NCI-H1092 treated with DMSO at 0.1 percent for 48 hours (cell line): ENCODE results near the gene KCTD14.
"Not testable (repeated sequence)": the region's sequence is repeated elsewhere in the genome, so short reads cannot be mapped to it uniquely, and the experiment has no call there.

Experiments used
- DNase-seq: peaks from one replicate; lab custom pipeline; 2025; lab: John Stamatoyannopoulos, UW

The KCTD14 gene

DNA sequence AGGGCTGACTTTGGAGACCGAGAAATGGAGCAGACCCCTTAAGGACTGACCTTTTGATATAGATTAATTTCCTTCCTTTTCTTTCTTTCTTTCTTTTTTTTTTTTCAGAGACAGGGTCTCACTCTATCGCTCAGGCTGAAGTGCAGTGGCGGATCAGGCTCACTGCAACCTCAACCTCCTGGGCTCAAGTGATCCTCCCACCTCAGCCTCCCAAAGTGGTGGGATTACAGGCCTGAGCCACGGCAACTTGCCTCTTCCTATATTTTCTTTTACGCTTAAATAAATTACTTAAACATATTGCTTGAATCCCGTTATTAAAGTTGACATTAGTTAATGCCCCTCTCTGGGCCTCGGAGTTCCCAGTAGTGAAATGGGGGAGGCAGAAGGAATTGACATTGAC is 350 bp upstream of the KCTD14 start:
- DNase-seq: no peak

DNA sequence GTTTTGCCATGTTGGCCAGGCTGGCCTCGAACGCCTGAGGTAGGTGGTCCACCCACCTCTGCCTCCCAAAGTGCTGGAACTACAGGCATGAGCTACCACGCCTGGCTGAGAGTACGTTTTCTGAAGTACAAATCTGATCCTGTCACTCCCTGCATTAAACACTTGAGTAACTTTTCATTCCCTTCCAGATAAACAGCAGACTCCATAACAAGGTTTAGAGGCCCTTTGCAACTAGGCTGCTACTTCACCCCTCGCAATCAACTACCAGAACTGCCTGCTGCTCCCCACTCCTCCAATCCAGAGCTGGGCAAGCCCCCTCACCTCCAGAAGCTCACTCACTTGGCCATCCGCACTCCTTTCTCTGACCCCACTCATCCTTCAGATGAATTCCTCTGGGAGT is 1.5 kb downstream of the KCTD14 start:
- no peak for DNase-seq

DNA sequence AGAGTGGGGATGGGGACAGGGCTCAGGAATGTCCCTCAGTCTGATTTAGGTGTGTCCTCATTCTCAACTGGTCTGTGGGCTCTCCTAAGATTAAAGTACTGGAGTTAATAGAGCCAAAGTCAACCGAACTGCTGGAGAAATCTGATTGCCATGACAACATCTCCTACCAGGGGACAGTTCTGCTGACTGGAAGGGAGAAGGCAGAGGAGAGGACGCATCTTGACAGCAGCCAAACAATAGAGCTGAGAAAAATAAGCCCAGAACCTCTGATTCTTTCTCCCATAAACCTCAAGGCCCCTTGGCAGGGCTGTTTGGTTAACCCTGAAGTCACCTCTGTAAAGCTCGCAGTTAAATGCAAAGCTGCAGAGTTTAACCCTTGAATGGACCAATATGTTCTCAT is 2.8 kb downstream of the KCTD14 start:
- no peak for DNase-seq

DNA sequence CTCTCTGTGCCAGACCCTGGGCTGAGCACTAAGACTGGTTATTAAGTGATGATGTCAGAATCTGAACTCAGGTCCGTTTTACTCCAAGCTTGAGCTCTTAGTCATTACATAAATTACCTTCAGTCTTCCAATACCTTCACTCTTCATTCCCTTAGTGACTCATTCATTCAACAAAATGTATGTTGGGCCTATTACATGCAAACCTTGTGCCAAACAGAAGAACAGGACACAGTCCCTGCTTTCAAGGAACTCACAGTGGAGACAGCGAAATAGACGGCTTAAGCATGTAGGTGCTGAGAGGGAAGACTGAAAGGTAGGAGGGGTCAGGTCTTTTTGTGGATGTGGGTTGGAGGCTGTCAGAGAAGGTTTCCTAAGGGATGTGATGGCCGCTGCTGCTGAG is 3.3 kb downstream of the KCTD14 start:
- no peak for DNase-seq

DNA sequence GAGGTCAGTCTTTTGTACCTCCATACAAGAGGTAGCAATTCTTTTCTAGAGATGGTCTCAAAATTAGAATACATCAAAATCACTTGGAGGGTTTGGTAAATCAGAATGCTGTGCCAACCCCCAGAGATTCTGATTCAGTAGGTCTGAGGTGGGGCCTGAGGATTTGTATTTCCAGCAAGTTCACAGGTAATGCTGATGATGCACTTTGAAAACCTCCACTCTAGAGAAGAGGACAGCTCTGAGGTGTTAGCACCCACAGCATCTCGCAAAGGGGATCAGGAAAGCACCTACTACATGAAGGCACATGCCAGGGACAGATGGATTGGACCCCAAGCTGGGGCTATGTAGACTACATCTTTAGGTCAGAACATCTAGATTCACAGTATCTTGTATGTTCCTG is 7.2 kb downstream of the KCTD14 start:
- no peak for DNase-seq

DNA sequence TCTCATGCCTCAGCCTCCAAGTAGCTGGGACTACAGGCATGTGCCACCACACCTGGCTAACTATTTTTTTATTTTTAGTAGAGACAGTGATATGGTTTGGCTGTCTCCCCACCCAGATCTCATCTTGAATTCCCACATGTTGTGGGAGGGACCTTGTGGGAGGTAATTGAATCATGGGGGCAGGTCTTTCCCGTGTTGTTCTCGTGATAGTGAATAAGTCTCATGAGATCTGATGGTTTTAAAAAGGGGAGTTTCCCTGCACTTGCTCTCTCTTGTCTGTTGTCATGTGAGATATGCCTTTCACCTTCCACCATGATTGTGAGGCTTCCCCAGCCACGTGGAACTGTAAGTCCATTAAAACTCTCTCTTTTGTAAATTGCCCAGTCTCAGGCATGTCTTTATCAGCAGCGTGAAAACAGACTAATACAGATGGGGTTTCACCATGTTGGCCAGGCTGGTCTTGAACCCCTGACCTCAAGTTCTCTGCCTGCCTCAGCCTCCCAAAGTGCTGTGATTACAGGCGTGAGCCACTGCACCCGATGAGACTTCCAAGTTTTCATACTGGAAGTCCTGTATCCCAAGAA is 8.0 kb downstream of the KCTD14 start:
- DNase-seq: not testable (repeated sequence)

DNA sequence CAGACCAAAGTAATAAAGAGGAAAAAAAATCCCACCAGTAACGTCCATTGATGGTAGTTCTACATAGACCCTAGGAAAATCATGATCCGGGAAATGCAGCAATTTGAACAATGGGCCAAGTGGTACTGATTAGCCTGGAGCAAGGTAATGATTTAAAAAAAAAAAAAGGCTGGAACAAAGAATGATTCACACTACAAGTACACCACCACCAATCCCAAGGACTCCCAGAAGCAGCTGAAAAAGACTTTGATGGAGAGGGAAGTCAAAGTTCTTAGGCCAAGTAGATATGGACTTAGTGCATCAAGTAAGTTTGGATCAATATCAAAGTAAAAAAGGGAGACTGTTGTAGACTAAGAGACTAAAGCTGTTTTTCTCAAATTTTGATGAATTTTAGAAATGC is 11.8 kb downstream of the KCTD14 start:
- no peak for DNase-seq

DNA sequence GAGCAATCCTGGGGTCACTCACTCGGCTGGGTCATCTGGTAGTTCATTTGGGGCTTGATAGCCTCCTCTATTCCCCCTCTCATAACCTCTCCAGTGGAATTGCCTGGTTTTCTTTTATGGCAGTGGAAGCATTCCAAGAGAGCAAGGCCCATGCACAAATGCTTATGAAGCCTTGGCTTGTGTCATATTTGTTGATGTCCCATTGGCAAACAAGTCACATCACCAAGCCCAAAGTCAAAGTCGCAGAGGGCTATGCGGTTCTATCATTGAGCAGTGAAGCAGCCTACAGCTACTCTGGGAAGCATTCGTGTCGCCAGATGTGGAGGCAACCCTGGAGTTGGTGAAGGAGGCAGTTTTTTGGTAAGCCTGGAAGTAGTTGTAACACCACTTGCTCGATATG is 12.3 kb downstream of the KCTD14 start:
- DNase-seq: no peak

DNA sequence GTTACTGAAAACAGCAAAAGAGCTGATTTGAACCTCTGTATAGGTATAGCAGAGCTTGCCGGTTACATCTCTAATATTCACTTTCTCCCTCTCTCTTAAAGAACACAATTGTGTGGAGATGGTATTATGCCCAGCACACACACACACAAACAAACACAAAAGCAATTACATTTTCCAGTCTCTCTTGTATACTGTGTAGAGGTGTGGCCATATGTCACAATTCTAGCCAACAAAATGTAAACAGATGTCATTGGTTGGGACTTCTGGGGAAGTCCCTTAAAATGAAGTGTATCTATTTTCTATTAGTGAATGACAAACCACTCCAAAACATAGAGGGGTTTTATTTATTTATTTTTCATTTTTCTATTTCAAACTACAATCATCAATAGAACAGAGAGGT is 12.8 kb downstream of the KCTD14 start:
- DNase-seq: no peak

DNA sequence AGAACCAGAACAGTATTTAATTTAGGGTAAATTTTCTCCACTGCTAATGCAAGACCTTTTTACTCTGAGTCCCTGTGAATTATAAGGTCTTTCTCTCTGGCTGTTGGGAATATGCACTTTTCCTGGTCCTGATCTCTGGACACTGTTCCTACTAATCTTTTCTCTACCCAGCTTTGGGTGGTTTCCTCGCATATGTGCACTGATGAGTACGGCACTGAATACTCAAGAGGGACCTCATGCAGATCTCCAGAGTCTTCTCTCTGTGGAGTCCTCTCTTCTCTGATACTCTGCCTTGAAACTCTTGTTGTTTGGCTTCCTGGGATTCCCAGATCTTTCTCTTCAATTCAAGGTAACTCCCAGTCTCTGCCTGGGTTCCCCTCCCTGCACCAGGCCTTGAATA is 14.0 kb downstream of the KCTD14 start:
- DNase-seq: no peak

DNA sequence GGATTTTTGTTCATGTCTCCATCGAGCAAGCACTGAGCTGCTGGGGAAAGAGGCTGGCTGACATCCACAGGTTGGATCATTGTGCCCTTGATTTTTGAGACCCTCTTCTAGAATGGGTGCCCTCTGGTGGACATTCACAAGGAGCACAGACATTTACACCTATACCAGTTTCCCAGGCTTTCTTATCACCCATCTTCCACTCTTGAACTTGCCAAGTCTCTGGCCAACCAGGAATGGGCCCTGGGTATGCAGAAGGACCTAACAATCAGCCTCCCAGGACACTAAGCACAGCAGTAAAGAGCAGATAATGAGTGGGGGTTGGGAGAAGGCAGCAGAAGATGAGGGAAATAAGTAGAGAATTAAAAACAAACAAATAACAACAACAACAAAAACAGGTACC is 22.9 kb downstream of the KCTD14 start:
- peak; percentile 95 for DNase-seq

DNA sequence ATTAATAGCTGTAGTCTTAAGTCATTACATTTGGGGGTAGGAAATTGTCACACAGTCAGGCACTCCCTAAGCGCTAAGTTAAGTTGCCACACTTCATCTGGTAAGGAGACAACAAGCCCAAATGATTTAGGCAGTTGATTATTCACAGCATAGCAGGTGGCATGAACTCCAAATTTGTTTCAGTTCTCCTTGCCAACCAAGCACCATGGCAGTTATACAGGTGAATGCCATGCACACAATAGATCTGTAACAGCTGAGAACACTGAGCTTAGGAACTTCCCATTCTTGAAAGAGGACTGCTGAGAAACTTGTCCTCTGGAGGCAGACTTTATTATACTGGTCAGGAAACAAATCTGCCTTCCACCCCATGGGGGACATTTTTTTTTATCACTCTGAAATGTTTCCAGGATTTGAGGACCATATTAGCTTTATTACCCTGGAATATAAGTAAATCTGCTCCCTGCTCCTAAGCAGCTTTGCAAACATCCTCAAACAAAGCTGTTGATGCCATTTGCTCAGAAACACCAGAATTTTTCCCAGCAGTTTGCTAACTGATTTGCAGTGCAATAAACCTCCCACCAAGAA is 23.5 kb downstream of the KCTD14 start:
- DNase-seq: peak; percentile 61

DNA sequence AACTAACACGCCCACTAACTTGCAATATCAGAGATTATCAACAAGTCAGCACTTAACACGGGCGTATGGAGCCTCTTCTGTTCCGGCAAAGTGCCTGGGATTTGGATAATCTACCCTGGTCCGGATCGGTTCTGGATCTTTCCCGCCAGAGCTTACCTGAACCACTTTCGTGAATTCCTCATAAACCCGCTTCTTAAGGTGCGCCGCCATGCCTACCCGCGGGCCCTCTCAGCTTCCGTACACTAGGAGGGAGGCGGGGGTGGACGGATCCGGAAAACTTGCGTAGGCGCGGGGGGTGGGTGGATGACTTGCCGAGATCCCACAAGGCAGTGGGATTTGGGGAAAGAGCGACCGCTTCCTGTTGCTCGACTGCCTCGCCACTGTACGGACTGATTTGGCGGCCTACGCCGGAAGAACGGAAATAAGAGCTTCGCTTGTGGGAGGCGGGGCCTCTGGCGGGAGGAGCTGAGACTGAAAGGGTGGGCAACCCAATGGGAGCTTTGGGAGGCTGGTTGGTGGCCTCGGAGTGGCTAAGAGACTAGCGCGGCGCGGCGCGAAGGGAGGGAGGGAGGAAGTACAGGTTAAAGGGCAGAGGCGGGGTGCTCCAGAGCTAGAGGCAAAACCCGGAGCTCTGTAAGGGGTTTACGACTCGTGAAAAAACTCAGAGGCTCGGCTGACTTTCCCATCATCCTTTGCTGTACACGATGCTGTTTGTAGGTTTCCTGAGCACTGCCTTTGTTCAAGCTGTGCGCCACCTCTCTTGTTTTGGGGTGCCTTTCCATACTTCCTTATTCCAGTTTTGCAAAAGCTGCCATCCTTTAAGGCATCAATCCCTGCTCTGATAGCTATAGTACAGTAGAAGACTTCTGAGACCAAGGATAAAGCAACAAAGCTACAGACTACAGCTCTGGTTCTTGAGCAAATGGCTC is 28.4 kb downstream of the KCTD14 start, which contains the start of gene INTS4:
TSS of gene INTS4 (minus strand) at position 235 of the 929 bp plus-strand sequence. CDS start at position 210, 25 bp downstream.
- peak; percentile 100 for DNase-seq

DNA sequence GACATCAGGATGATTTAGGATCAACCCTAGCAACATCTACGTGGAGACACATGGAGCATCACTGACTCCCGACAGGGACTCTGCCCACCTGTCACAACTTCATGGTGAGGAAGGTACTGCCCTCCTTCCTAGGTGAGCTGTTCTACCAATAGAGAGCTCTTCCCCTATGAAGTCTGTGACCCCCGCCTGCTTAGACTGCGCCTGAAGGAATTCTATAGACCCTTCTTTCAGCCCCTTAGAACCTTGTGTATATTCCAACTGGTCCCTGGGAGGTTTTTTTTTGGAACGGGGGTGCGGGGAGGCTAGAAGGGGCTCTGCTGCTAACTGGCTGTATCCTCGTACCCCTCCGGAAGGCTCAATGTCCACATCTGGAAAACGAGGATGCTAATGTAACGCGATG is 29.2 kb downstream of the KCTD14 start:
- DNase-seq: no peak

DNA sequence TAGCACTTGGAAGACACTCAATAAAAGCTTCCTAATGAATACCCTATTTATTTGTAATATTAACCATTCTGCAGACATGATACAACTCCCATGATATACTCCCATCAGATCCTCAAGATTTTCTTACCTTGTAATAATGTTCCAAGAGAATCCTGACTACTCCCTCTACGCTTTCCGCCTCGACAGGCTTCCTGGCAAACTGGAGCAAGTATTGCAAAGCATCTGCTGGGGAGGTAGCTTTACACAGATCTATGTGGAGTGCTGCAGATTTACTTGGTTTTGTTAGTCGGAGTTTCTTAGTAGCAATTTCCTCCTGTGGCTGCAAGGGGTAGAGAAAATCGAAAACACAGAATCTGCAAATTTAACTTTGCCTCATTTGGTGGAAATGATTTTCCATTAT is 32.1 kb downstream of the KCTD14 start:
- DNase-seq: no peak

DNA sequence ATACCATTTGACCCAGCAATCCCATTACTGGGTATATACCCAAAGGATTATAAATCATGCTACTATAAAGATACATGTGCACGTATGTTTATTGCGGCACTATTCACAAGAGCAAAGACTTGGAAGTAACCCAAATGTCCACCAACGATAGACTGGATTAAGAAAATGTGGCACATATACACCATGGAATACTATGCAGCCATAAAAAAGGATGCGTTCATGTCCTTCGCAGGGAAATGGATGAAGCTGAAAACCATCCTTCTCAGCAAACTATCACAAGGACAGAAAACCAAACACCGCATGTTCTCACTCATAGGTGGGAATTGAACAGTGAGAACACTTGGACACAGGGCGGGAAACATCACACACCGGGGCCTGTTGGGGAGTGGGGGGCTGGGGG is 36.6 kb downstream of the KCTD14 start:
- DNase-seq: not testable (repeated sequence)

DNA sequence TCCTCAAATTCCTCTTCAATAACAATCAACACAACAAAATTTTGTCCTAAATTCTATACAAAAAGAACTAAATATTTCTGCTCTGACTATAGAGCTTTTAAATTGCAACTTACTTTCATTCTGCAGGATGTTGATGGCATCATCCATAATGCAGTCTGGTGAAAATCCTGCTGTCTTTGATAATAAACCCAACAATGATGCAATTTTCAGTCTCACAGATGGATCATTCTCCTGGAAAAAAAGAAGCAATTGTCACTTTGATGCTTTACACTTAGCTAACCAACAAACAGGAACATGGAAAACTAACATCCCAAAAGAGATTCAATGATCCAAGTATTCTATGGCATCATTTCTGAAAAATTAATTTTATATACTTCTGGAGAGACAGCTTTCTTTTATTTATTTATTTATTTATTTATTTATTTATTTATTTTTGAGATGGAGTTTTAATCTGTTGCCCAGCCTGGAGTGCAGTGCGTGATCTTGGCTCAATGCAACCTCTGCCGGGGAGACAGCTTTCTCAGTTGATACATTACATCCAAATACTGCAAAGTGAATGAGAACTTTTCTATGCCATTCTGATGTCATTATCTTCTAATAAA is 41.6 kb downstream of the KCTD14 start:
- DNase-seq: no peak

DNA sequence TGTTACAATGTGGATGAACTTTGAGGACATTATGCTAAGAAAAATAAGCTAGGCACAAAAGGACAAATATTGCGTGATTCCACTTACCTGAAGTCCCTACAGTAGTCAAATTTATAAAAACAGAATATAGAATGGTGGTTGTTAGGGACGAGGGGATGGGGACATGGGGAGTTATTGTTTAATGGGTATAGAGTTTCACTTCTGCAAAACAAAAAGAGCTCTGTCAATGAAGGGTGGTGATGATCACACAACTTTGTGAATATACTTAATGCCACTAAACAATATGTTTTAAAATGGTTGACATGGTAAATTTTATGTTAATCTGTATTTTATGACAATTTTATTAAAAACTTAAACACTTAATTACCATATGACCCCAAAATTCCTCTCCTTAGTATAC is 54.7 kb downstream of the KCTD14 start:
- DNase-seq: no peak

DNA sequence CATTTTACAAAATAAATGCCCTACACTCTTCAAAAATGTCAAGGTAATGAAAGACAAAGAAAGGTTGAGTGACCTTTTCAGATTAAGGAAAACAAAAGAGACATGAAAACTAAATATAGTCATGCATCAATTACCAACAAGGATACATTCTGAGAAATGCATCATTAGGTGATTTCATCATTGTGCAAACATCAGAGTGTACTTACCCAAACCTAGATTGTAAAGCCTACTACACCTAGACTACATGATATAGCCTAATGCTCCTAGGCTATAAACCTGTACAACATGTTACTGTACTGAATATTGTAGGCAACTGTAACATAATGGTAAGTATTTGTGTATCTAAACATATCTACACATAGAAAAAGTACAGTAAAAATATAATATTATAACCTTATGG is 55.3 kb downstream of the KCTD14 start:
- DNase-seq: no peak

DNA sequence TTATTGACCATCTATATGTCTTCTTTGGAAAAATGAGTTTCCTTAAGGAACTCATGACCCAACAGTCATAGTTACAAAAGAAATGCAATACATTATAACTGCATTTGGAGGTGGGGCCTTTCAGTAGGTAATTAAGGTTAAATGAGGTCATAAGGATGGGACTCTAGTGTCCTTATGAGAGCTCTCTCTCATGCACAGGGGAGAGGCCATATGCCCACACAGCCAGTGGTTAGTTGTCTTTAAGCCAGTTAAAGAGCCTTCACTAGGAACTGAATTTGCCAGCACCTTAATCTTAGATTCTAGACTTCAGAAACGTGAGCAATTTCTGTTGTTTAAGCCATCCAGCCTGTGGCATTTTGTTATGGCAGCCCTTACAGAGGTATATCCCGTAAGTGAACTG is 56.0 kb downstream of the KCTD14 start:
- no peak for DNase-seq

DNA sequence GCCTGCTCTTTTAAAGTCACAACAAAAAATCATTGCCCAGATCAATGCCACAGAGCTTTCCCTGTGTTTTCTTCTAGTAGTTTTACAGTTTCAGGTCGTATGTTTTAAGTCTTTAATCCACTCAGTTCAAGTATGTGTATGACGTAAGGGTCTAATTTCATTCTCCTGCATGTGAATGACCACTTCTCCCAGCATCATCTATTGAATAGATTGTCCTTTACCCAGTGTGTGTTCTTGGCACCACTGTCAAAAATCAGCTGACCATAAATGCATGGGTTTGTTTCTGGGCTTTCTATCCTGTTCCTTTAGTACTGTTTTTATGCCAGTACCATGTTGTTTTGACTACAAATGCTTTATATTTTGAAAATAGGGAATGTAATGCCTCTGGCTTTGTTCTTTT is 56.7 kb downstream of the KCTD14 start:
- no peak for DNase-seq
